Astrocyte (in vitro differentiated cells and primary cell): Measurements from ENCODE around the gene CEP250.

ENCODE experiments used
- EZH2 ChIP-seq: IDR thresholded peaks from 2 replicates; pipeline ENCODE4 v1.6.1; 2012; ENCODE audit warnings: mild to moderate bottlenecking, low read length, inconsistent platforms; ENCODE audit not compliant: insufficient read depth
- TF ChIP-seq, protein P1 (sequence below): IDR thresholded peaks from 2 replicates; pipeline ENCODE4 v1.5.1; 2011; ENCODE audit warnings: low read depth, mild to moderate bottlenecking, inconsistent platforms, low read length, moderate library complexity; ENCODE audit not compliant: insufficient read depth

DNA sequence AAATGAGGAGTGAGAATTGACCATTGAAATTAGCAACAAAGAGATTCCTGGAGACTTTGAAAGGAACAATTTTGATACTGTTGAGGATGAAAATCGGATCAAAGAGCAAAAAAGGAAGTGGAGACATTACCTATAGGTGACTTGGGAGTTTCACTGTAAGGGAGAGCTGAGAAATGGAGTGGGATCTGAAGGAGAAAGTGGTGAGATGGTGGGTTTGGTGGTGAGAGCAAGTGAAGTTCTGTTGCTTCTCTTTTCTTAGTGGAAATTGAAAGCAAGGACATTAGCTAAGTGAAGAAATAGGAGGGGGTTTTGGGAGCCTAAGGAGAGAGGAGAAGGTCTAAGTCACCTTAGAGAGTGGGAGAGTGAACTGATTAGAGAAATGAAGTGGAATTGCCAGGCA is 90.7 kb downstream of the CEP250 start:
- TF ChIP-seq, protein P1, sequence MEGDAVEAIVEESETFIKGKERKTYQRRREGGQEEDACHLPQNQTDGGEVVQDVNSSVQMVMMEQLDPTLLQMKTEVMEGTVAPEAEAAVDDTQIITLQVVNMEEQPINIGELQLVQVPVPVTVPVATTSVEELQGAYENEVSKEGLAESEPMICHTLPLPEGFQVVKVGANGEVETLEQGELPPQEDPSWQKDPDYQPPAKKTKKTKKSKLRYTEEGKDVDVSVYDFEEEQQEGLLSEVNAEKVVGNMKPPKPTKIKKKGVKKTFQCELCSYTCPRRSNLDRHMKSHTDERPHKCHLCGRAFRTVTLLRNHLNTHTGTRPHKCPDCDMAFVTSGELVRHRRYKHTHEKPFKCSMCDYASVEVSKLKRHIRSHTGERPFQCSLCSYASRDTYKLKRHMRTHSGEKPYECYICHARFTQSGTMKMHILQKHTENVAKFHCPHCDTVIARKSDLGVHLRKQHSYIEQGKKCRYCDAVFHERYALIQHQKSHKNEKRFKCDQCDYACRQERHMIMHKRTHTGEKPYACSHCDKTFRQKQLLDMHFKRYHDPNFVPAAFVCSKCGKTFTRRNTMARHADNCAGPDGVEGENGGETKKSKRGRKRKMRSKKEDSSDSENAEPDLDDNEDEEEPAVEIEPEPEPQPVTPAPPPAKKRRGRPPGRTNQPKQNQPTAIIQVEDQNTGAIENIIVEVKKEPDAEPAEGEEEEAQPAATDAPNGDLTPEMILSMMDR, result no peak
- no peak for TF ChIP-seq EZH2
